Testis (tissue), 3 donors: Measurements from ENCODE around the gene ZNF521. TPM values are rescaled to one million over a fixed set of nuclear protein-coding genes. Genes with fewer than 3 reads are reported as not detected.

Experiments
- DNase-seq: peaks from one replicate; pipeline ENCODE4 v3.0.0-alpha.2; 2019
- H3K27ac ChIP-seq, 2 donors: fragments of 200-600 bp; sonication (generic); one replicate each; pipeline ENCODE4 v1.5.1; 2019
- H3K27me3 ChIP-seq: fragments of 200-600 bp; sonication (generic); one replicate; pipeline ENCODE4 v1.5.1; 2019
- H3K36me3 ChIP-seq: fragments of 200-600 bp; sonication (generic); one replicate; pipeline ENCODE4 v1.5.1; 2017; ENCODE audit warnings: low read depth; ENCODE audit errors: missing control alignments
- H3K4me1 ChIP-seq: fragments of 200-600 bp; sonication (generic); one replicate; pipeline ENCODE4 v1.5.1; 2019
- H3K4me3 ChIP-seq, 2 donors: fragments of 200-600 bp; sonication (generic); one replicate each; pipeline ENCODE4 v1.5.1; 2017 to 2019
- H3K9me3 ChIP-seq: fragments of 200-600 bp; sonication (generic); one replicate; pipeline ENCODE4 v1.5.1; 2017
- POLR2A ChIP-seq: fragments of 450-650 bp; IDR thresholded peaks from one replicate; pipeline ENCODE4 v1.6.1; 2017; ENCODE audit warnings: antibody characterized with exemption, mild to moderate bottlenecking, moderate library complexity
- WGBS, 2 donors: methylation state at CpG; one replicate each; pipeline ENCODE4 v1.1.5; 2018; 5-methylcytosine and 5-hydroxymethylcytosine counted together
- intact Hi-C: fragments of 100-400 bp; cut with DNase I; formaldehyde crosslinking; loops from one replicate; pipeline ENCODE4 v1.15.1; 2023; ENCODE audit warnings: low total_unique reads
- polyA plus RNA-seq: library from polyadenylated mRNA; stranded (reverse); fragments of 350-450 nt; fragmentation: Illumina TruSeq; extraction: RNeasy Lipid Tissue Mini Kit (QIAGEN cat#74804); gene quantifications from one replicate; pipeline ENCODE4 v1.2.3, GENCODE V29; 2014; ENCODE audit warnings: low read depth, low replicate concordance; ENCODE audit not compliant: insufficient read depth
- total RNA-seq, 2 donors: library from RNA; depleted of rRNA; stranded (reverse); fragments of >200 nt; gene quantifications; one replicate each; pipeline ENCODE4 v1.2.3, GENCODE V29; 2016
- TF ChIP-seq, protein P1 (sequence below), 3 experiments: fragments of 450-650 bp in 2 of 3; fragments of 200-600 bp in 1 of 3; sonication (generic) in 1 of 3; IDR thresholded peaks; one replicate each; pipeline ENCODE4 v1.5.1; 2016 to 2019; ENCODE audit warnings: antibody characterized with exemption in 3 of 3, mild to moderate bottlenecking in 2 of 3, moderate library complexity in 1 of 3

The ZNF521 gene
- total and polyA plus RNA-seq, 3 donors from 2014 or later = 8.7 to 46.9 (median 34.7) TPM

DNA sequence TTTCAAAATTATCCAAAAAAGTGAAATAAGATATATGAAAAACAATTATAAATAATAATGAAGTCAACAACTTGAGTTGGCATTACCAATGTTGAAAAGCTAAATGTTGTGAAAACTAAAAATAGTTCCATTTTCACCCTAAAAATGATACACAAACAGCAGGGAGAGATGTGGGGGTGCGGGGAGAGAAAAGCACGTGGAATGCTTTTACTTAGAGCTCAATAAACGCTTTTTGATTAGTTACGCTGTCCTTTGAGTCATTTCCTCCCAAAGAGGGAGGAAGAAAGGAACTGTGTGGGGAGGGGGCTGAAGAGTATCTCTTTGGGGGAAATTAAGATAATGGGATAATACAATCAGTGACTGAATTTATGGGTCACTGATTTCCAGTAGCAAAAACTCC is 29.2 kb downstream of the ZNF521 start:
- H3K4me1 ChIP-seq = peaks cover 6% of the 10 kb centered on the region
- no peak for DNase-seq
- 89 to 90% methylated on average over 4 of the region's 4 CpGs for WGBS, 2 donors
- no peaks in the 10 kb centered on the region for H3K9me3 ChIP-seq
- H3K4me3 ChIP-seq = no peak overlapping the region
- TF ChIP-seq, protein P1, sequence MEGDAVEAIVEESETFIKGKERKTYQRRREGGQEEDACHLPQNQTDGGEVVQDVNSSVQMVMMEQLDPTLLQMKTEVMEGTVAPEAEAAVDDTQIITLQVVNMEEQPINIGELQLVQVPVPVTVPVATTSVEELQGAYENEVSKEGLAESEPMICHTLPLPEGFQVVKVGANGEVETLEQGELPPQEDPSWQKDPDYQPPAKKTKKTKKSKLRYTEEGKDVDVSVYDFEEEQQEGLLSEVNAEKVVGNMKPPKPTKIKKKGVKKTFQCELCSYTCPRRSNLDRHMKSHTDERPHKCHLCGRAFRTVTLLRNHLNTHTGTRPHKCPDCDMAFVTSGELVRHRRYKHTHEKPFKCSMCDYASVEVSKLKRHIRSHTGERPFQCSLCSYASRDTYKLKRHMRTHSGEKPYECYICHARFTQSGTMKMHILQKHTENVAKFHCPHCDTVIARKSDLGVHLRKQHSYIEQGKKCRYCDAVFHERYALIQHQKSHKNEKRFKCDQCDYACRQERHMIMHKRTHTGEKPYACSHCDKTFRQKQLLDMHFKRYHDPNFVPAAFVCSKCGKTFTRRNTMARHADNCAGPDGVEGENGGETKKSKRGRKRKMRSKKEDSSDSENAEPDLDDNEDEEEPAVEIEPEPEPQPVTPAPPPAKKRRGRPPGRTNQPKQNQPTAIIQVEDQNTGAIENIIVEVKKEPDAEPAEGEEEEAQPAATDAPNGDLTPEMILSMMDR (IDR thresholded peaks at IDR 0.05) = no peak
- no peak for TF ChIP-seq POLR2A
- H3K27ac ChIP-seq = no peak overlapping the region
- H3K27me3 ChIP-seq = no peaks in the 10 kb centered on the region
- intact Hi-C loops = no loop called here
- H3K36me3 ChIP-seq = no peaks in the 10 kb centered on the region

DNA sequence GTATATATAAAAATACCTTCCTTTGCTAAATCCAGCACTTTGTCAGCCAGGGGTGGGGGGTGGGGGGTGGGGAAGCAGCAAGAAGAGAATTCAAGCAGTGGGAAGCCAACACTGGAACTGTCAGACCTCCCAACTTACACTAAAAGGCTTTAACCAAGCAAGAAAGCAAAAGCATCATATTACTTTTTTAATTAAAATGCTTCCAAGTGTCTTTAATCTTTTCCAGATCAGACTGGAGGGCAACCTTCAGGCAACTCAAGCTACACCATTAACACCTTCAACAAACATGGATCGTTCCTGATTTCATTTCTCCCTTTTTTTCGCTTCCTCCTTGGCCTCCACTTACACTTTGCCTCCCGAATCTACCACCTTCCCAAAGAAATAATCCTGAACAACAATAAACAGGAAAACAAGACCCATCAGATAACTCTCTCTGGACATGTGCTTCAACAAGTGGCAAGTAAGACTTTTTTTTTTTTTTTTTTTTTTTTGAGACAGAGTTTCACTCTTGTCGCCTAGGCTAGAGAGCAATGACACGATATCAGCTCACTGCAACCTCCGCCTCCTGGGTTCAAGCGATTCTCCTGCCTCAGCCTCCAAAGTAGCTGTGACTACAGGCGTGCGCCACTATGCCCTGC is 35.5 kb downstream of the ZNF521 start:
- intact Hi-C loops = no loop called here
- no peak for DNase-seq
- no peak overlapping the region for H3K4me3 ChIP-seq
- no peaks in the 10 kb centered on the region for H3K36me3 ChIP-seq
- H3K9me3 ChIP-seq = no peaks in the 10 kb centered on the region
- no peak overlapping the region for H3K27ac ChIP-seq
- H3K27me3 ChIP-seq = no peaks in the 10 kb centered on the region
- WGBS, 2 donors = 89 to 96% methylated on average over 9 of the region's 9 CpGs
- TF ChIP-seq POLR2A = no peak
- TF ChIP-seq, protein P1 (IDR thresholded peaks at IDR 0.05) = no peak
- no peaks in the 10 kb centered on the region for H3K4me1 ChIP-seq

DNA sequence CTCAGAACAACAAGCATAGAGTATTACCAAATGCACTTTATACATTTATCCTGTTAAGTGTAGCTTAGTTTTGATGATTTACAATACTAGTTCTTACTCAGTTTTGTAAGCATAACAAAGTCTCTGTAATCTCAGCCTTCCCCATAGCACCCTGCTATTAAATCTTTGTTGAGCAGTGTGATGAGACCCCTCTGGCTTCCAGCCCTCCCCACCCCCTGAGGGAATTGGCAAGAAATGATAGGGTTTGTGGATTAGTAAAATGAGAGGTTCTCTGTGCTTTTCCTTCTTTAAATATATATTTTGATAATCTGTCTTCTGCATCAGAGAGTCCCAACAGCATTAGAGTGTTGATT is 37.2 kb downstream of the ZNF521 start:
- intact Hi-C loops = no loop called here
- DNase-seq = no peak
- no peaks in the 10 kb centered on the region for H3K9me3 ChIP-seq
- H3K4me3 ChIP-seq = no peak overlapping the region
- no peak for TF ChIP-seq POLR2A
- TF ChIP-seq, protein P1 (IDR thresholded peaks at IDR 0.05) = no peak
- no peaks in the 10 kb centered on the region for H3K27me3 ChIP-seq
- H3K4me1 ChIP-seq = no peaks in the 10 kb centered on the region
- H3K27ac ChIP-seq = no peak overlapping the region
- H3K36me3 ChIP-seq = no peaks in the 10 kb centered on the region

DNA sequence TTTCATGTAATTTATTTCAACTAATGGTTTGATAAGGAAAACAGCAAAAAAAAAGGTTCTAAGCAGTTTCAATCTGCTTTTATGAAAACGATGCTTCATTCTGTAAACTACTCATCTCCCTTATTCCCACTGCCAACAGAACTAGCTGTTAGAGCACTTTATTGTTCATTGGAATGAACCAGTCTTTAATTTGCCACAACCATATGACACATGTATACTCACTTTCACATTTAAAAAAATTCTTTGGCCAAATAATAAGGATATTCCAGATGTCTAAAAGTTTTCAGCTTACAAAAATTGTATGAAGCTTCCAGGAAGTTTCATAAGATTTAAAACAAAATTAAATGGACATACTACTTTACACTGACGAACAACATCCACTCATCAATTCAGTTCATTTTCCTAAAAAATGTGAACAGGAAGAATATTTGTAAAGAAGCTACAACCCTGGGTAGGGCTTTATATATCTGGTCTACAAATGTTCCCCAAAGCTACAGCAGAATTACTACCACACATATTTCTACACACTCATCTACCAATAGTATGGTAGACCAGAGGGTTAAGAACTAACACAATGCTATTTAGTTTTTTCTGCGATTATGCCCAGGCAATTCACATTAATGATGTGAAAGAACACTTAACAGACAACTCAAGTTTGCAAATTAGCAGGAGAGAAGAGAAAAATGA is 37.7 kb downstream of the ZNF521 start:
- WGBS, 2 donors = 66 to 78% methylated on average over 3 of the region's 3 CpGs
- TF ChIP-seq, protein P1 (IDR thresholded peaks at IDR 0.05) = no peak
- TF ChIP-seq POLR2A = no peak
- intact Hi-C loops = no loop called here
- Histone ChIP-seq H3K4me3 (no peak overlapping the region), H3K27me3 (no peaks in the 10 kb centered on the region), H3K9me3 (no peaks in the 10 kb centered on the region), H3K36me3 (no peaks in the 10 kb centered on the region), H3K4me1 (no peaks in the 10 kb centered on the region), H3K27ac (no peak overlapping the region)
- DNase-seq = no peak

DNA sequence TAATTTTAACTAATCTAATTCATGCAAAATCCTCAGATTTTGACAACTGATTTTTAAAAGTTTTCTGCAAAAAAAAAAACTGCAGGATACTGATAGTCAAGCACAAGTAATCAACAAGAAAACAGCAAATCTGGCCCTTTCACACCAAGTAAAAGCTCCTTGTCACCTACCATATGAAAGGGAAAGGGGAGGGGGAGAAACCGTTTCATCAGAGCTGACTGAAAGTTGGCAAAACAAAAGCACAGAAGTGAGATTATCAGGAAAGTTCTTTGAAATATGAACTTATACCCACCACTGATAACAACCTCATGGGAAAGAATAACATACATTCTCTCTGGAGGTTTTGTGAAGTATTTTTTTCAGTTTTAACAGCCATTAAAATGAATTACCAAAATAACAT is 38.7 kb downstream of the ZNF521 start:
- no peak for DNase-seq
- Histone ChIP-seq H3K27me3 (no peaks in the 10 kb centered on the region), H3K4me1 (no peaks in the 10 kb centered on the region), H3K36me3 (no peaks in the 10 kb centered on the region), H3K9me3 (no peaks in the 10 kb centered on the region), H3K4me3 (no peak overlapping the region), H3K27ac (no peak overlapping the region)
- intact Hi-C loops = no loop called here
- no peak for TF ChIP-seq POLR2A
- TF ChIP-seq, protein P1 (IDR thresholded peaks at IDR 0.05) = no peak
- WGBS, 2 donors = 69 to 78% methylated on average over 1 of the region's 1 CpG
